NT2/D1 (cell line): ENCODE measurements around the gene CANT1.

Experiments used
- DNase-seq: peaks from one replicate; pipeline ENCODE4 v3.0.0-alpha.2; 2011; ENCODE audit warnings: low read depth, low spot score
- H3K27me3 ChIP-seq: 2 replicates; pipeline ENCODE4 v1.6.0; 2011; ENCODE audit warnings: mild to moderate bottlenecking; ENCODE audit not compliant: insufficient read length, insufficient read depth
- H3K36me3 ChIP-seq: 2 replicates; pipeline ENCODE4 v1.6.1; 2011; ENCODE audit warnings: mild to moderate bottlenecking, low read length, mixed read lengths; ENCODE audit not compliant: insufficient read depth, insufficient read length
- H3K4me1 ChIP-seq: 2 replicates; pipeline ENCODE4 v1.5.1; 2011; ENCODE audit not compliant: insufficient read depth, insufficient read length
- H3K4me3 ChIP-seq: 2 replicates; pipeline ENCODE4 v1.5.1; 2011; ENCODE audit warnings: low read depth; ENCODE audit not compliant: insufficient read length
- H3K9ac ChIP-seq: 2 replicates; pipeline ENCODE4 v1.6.0; 2011; ENCODE audit warnings: low read depth; ENCODE audit not compliant: insufficient read length
- H3K9me3 ChIP-seq: 2 replicates; pipeline ENCODE4 v1.5.1; 2011; ENCODE audit warnings: mild to moderate bottlenecking, low read length; ENCODE audit not compliant: insufficient read depth
- SUZ12 ChIP-seq: IDR thresholded peaks from 2 replicates; pipeline ENCODE4 v1.6.1; 2011; ENCODE audit not compliant: insufficient read length, insufficient read depth; ENCODE audit errors: extremely low read depth
- YY1 ChIP-seq: IDR thresholded peaks from 2 replicates; pipeline ENCODE4 v1.6.1; 2011; ENCODE audit not compliant: insufficient read length, insufficient read depth
- ZNF274 ChIP-seq: IDR thresholded peaks from 2 replicates; pipeline ENCODE4 v1.6.1; 2011; ENCODE audit warnings: mild to moderate bottlenecking, low read depth, low read length

The CANT1 gene

DNA sequence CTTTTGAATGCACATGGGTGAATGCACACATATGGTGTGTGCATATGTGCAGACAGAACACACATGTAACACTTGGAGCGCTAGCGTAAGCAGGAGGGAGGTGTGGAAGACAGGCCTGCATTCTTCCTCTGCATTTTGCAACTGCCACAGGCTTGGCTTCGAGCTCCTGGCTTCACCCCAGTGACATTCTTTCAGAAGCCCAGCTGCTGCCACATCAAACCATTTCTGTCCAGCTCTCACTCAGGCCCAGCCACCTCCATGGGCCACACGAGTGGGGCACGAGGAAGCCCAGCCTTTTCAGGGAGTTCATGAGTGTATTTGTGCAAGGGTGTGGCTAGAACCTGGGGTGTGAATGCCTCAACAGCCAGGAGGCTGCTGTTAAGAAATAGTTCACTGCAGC lies 48.6 kb downstream of the CANT1 start:
- TF ChIP-seq YY1: no peak
- TF ChIP-seq ZNF274: no peak
- no peak for TF ChIP-seq SUZ12
- no peaks in the 10 kb centered on the region for H3K27me3 ChIP-seq
- H3K36me3 ChIP-seq: no peaks in the 10 kb centered on the region
- peak overlapping the region; percentile 66 for H3K9ac ChIP-seq
- peaks cover 21% of the 10 kb centered on the region for H3K4me1 ChIP-seq
- no peak overlapping the region for H3K4me3 ChIP-seq
- DNase-seq: no peak
- H3K9me3 ChIP-seq: no peaks in the 10 kb centered on the region

- H3K4me3 ChIP-seq: no peak overlapping the region
- H3K36me3 ChIP-seq: no peaks in the 10 kb centered on the region
- H3K9ac ChIP-seq: no peak overlapping the region
- no peaks in the 10 kb centered on the region for H3K9me3 ChIP-seq
- peaks cover 2% of the 10 kb centered on the region for H3K27me3 ChIP-seq
- no peak for TF ChIP-seq SUZ12
- TF ChIP-seq ZNF274: no peak
- TF ChIP-seq YY1: no peak
- DNase-seq: no peak
- H3K4me1 ChIP-seq: peaks cover 22% of the 10 kb centered on the region
Measured at GRCh38 chr17:78959803-78960202, 49.8 kb downstream of the CANT1 start.

GRCh38 chr17:78958641-78959127 lies 50.9 kb downstream of the CANT1 start:
- Histone ChIP-seq H3K9ac (no peak overlapping the region), H3K4me3 (no peak overlapping the region), H3K4me1 (peaks cover 28% of the 10 kb centered on the region), H3K9me3 (no peaks in the 10 kb centered on the region), H3K27me3 (peaks cover 2% of the 10 kb centered on the region), H3K36me3 (no peaks in the 10 kb centered on the region)
- TF ChIP-seq YY1: no peak
- TF ChIP-seq SUZ12: no peak
- no peak for TF ChIP-seq ZNF274
- no peak for DNase-seq

GRCh38 chr17:78957128-78957527 lies 52.4 kb downstream of the CANT1 start:
- DNase-seq: no peak
- no peak overlapping the region for H3K9ac ChIP-seq
- H3K36me3 ChIP-seq: no peaks in the 10 kb centered on the region
- peaks cover 22% of the 10 kb centered on the region for H3K4me1 ChIP-seq
- H3K27me3 ChIP-seq: peaks cover 2% of the 10 kb centered on the region
- no peak overlapping the region for H3K4me3 ChIP-seq
- TF ChIP-seq ZNF274 (no peak), SUZ12 (no peak), YY1 (no peak)
- no peaks in the 10 kb centered on the region for H3K9me3 ChIP-seq

DNA sequence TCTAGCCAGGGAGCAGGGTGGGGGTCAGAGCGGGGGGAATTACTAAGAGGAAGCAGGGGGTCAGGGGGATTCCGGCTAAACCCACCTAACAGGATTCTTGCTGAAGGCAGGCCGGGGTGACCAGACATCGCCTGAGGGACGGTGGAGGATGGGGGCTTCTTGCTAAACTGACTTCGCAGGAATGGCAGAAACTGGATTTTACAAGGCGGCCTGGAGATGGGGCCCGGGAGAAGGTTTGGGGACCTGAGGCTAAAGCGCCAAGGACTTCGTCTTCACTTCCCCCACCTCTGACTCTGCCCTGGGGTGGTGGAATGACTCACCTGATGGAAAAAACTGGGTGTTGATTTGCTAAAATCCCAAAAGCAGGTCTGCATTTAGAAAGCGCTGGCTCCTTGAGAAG lies 53.3 kb downstream of the CANT1 start:
- no peak for DNase-seq
- Histone ChIP-seq H3K4me3 (no peak overlapping the region), H3K4me1 (peaks cover 22% of the 10 kb centered on the region), H3K27me3 (peaks cover 2% of the 10 kb centered on the region), H3K9me3 (peaks cover 4% of the 10 kb centered on the region; the same call in 1 of the 2 replicates), H3K9ac (no peak overlapping the region), H3K36me3 (no peaks in the 10 kb centered on the region)
- TF ChIP-seq SUZ12 (no peak), ZNF274 (no peak), YY1 (no peak)

DNA sequence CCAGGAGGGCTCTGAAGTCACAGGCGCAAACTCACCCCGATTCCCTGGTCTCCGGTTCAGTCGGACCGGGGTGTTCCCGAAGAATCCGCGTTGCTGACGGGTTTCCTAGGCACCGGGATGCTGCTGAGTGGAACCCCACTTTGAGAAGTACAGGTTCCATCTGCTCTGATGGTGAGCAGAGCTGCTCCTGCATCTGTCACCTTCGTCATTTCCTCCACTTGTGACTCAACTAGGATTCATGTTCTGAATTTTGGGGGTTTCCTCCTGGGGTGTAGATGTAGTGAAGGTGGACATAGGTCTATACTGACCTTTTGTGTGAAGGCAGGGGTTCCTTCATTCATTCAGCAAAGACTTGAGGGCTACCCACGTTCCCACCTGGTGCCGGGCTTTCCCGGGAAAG lies 54.9 kb downstream of the CANT1 start:
- Histone ChIP-seq H3K27me3 (peaks cover 2% of the 10 kb centered on the region), H3K9ac (no peak overlapping the region), H3K9me3 (peaks cover 20% of the 10 kb centered on the region), H3K4me3 (no peak overlapping the region), H3K36me3 (no peaks in the 10 kb centered on the region), H3K4me1 (peaks cover 22% of the 10 kb centered on the region)
- TF ChIP-seq SUZ12: no peak
- TF ChIP-seq YY1: no peak
- no peak for DNase-seq

DNA sequence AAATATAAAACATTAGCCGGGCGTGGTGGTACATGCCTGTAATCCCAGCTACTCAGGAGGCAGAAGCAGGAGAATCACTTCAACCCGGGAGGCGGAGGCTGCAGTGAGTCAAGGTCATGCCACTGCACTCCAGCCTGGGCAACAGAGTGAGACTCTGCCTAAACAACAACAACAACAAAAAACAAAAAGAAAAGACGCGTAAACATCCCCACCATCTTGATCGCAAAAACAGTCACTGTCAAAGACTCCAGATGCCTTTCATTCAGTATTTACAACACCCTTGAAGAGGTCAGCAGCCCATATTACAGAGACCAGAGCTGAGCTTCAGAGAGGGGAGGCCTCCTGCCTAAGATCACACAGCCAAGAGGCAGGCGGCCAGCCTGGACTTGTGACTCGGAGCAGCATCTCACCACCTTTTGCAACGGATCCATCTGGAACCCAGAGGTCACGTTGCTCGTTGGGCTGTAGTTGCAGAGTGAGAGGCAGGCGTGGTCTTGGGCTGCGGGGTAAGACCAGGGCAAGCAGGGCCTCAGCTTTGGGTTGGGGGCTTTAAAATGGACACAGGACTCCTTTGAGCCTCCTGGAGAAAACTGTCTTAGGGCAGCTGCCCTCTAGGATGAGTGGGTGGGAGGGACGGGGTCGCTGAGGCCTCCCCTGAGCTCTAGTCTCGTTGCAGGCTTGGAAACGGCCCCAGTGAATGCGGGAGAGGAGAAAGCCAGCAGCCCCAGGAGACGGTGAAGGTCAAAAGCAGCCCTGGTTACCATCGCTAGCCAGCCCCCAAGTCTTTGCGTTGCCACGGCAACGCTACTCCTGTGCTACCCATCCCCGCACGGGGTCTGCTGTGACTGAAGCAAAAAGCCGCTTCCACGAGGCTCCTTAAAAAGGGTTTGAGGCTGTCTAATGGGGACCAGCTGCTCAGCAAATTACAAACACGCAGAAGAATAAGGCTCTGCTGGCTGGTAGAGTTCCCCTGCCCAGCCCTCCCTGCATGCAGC lies 55.9 kb downstream of the CANT1 start:
- H3K9me3 ChIP-seq: peaks cover 25% of the 10 kb centered on the region
- TF ChIP-seq ZNF274 (no peak), SUZ12 (no peak), YY1 (no peak)
- H3K36me3 ChIP-seq: no peaks in the 10 kb centered on the region
- peaks cover 20% of the 10 kb centered on the region for H3K4me1 ChIP-seq
- H3K9ac ChIP-seq: no peak overlapping the region
- peaks cover 2% of the 10 kb centered on the region for H3K27me3 ChIP-seq
- no peak overlapping the region for H3K4me3 ChIP-seq
- no peak for DNase-seq
